Nephron (organoid): ENCODE measurements around the gene CNTNAP2.

Experiments
- H3K27ac Mint-ChIP-seq, 3 experiments: 2 replicates each; pipeline ENCODE4 v1.8.0; 2020; ENCODE audit warnings: mixed read lengths in 3 of 3, mild to moderate bottlenecking in 2 of 3, moderate library complexity in 1 of 3
- H3K27me3 Mint-ChIP-seq: 2 replicates; pipeline ENCODE4 v1.8.0; 2021; ENCODE audit warnings: low read depth, mild to moderate bottlenecking, moderate library complexity, mixed read lengths
- H3K36me3 Mint-ChIP-seq: 2 replicates; pipeline ENCODE4 v1.8.0; 2020; ENCODE audit warnings: low read depth, mixed read lengths
- H3K4me1 Mint-ChIP-seq: 2 replicates; pipeline ENCODE4 v1.8.0; 2020; ENCODE audit warnings: mixed read lengths
- H3K4me3 Mint-ChIP-seq, 3 experiments: 2 replicates each; pipeline ENCODE4 v1.8.0; 2020; ENCODE audit warnings: mild to moderate bottlenecking in 3 of 3, mixed read lengths in 3 of 3, moderate library complexity in 2 of 3
- H3K9me3 Mint-ChIP-seq: 2 replicates; pipeline ENCODE4 v1.8.0; 2020; ENCODE audit warnings: mixed read lengths
- CTCF ChIP-seq, 3 experiments: fragments of 200-600 bp; sonication (generic); IDR thresholded peaks; one replicate each; pipeline ENCODE4 v1.5.0; 2021; ENCODE audit warnings: antibody characterized with exemption in 3 of 3; ENCODE audit not compliant: unreplicated experiment in 3 of 3

The CNTNAP2 gene

DNA sequence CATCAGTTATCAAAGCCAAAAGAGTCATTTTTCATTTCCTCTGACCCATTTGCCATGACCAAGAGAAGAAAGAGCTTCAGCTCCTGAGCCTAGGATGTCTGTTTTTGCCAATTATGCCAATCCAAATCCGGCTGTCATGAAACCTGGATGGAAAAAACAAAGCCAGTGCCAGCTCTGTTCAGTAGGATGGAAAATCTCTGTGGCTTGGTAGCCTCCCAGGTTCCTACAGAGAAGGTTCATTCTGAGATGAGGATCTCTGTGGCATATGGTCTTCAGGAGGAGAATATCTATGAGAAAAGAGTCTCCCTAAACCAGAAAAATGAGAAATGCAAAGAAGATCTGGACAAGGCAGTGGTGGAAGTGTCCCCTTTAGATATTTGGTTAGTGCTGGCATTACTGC, 475.4 kb downstream of the CNTNAP2 start:
- TF ChIP-seq CTCF (IDR thresholded peaks at IDR 0.05; ENCODE audit: unreplicated experiment in 3 of 3) = no peak
- Mint-ChIP-seq H3K27ac (no peak overlapping the region), H3K4me3 (no peak overlapping the region), H3K27me3 (no peaks in the 10 kb centered on the region), H3K9me3 (no peaks in the 10 kb centered on the region), H3K4me1 (no peaks in the 10 kb centered on the region), H3K36me3 (no peaks in the 10 kb centered on the region)

- no peak for TF ChIP-seq CTCF (IDR thresholded peaks at IDR 0.05; ENCODE audit: unreplicated experiment in 3 of 3)
- Mint-ChIP-seq H3K27me3 (no peaks in the 10 kb centered on the region), H3K4me3 (no peak overlapping the region), H3K27ac (no peak overlapping the region), H3K9me3 (no peaks in the 10 kb centered on the region), H3K36me3 (no peaks in the 10 kb centered on the region), H3K4me1 (no peaks in the 10 kb centered on the region)
Observed at GRCh38 chr7:146606628-146607027, 490.0 kb downstream of the CNTNAP2 start.

DNA sequence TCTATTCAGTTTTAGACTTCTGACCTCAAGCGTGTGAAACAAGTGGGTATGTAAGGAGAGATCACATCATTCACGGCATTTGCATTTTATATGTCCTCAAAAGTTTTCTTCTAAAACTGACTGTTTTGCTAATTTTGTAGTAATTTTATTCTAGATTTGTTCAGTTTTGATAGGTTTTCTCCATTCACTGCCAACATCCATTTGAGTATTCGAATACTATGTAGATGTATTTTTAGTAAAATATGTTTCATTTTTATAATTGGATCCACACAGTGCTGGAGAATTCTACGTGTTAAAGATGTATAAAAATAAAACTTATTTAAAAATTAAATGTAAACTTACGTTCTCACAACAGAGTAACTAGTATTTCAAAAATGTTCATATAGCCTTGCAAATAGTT, 503.0 kb downstream of the CNTNAP2 start:
- no peaks in the 10 kb centered on the region for H3K9me3 Mint-ChIP-seq
- H3K27me3 Mint-ChIP-seq = no peaks in the 10 kb centered on the region
- TF ChIP-seq CTCF (IDR thresholded peaks at IDR 0.05; ENCODE audit: unreplicated experiment in 3 of 3) = no peak
- H3K36me3 Mint-ChIP-seq = no peaks in the 10 kb centered on the region
- H3K27ac Mint-ChIP-seq = no peak overlapping the region
- H3K4me3 Mint-ChIP-seq = no peak overlapping the region
- no peaks in the 10 kb centered on the region for H3K4me1 Mint-ChIP-seq

GRCh38 chr7:146626912-146627311, 510.3 kb downstream of the CNTNAP2 start:
- no peaks in the 10 kb centered on the region for H3K4me1 Mint-ChIP-seq
- H3K4me3 Mint-ChIP-seq = no peak overlapping the region
- no peak for TF ChIP-seq CTCF (IDR thresholded peaks at IDR 0.05; ENCODE audit: unreplicated experiment in 3 of 3)
- H3K36me3 Mint-ChIP-seq = no peaks in the 10 kb centered on the region
- no peaks in the 10 kb centered on the region for H3K27me3 Mint-ChIP-seq
- H3K9me3 Mint-ChIP-seq = peaks cover 2% of the 10 kb centered on the region
- no peak overlapping the region for H3K27ac Mint-ChIP-seq

DNA sequence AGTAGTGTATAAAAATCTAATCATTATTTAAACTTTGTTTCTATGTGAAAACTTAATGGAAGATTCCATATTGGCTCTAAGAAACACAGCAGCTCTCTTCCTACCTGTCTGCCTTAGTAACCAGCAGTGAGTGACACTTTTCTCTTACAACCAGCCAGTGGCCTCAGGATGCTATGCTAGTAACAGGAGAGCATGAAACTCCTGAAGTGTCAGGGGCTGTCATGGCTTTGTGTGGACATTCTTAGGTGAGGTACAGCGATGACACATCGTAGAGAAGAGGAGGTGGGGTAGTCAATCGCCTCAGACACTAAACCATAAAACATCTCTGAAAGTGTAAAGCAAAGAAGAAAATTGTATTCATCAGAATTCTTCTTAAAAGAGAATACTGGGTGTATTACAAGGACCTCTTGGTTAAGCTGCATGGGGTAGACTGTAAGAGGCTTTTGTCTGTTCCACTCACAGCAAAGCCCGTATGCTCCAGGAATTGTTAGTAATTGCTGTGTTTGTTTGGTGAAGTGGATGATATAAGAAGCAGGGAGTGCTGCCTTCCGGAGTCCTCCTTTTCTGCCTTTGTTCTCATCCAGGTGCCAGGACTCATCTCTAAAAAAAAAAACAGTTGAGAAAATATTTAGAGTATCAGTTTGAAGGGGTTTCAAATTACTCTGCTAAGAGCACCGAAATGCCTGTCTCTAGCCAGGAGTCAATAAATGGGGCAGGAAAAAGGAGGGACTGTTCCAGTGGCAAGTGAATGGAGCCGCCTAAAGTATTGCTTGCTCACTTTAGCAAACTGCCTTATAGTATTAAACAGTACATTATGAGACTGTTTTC, 518.8 kb downstream of the CNTNAP2 start:
- Mint-ChIP-seq H3K27ac (peak overlapping the region in 1 of 3 experiments; percentile 0), H3K9me3 (no peaks in the 10 kb centered on the region), H3K36me3 (no peaks in the 10 kb centered on the region), H3K4me1 (peaks cover 16% of the 10 kb centered on the region), H3K4me3 (no peak overlapping the region), H3K27me3 (no peaks in the 10 kb centered on the region)
- TF ChIP-seq CTCF (IDR thresholded peaks at IDR 0.05; ENCODE audit: unreplicated experiment in 3 of 3) = no peak

GRCh38 chr7:146636033-146636356, 519.4 kb downstream of the CNTNAP2 start:
- H3K4me3 Mint-ChIP-seq = no peak overlapping the region
- no peaks in the 10 kb centered on the region for H3K9me3 Mint-ChIP-seq
- no peak for TF ChIP-seq CTCF (IDR thresholded peaks at IDR 0.05; ENCODE audit: unreplicated experiment in 3 of 3)
- no peaks in the 10 kb centered on the region for H3K36me3 Mint-ChIP-seq
- H3K4me1 Mint-ChIP-seq = peaks cover 16% of the 10 kb centered on the region
- H3K27ac Mint-ChIP-seq = peak overlapping the region in 1 of 3 experiments; percentile 0
- H3K27me3 Mint-ChIP-seq = no peaks in the 10 kb centered on the region
